Cardiac muscle cell (in vitro differentiated cells and primary cell): ENCODE measurements around the gene RASAL2. TPM values are rescaled to one million over a fixed set of nuclear protein-coding genes. Genes with fewer than 3 reads are reported as not detected.

ENCODE experiments used
- DNase-seq, 2 donors: peaks; one replicate each; pipeline versions ENCODE4 v3.0.0 to v3.0.0-alpha.2; 2010 to 2017; ENCODE audit warnings: low read depth in 1 of 2, low spot score in 1 of 2
- H3K27ac ChIP-seq: fragments of 200-600 bp; sonication (generic); 2 replicates; pipeline ENCODE4 v1.5.1; 2016
- H3K27me3 ChIP-seq: fragments of 200-600 bp; sonication (generic); 2 replicates; pipeline ENCODE4 v1.6.0; 2016; ENCODE audit warnings: control low read depth
- H3K36me3 ChIP-seq: fragments of 200-600 bp; sonication (generic); 2 replicates; pipeline ENCODE4 v1.5.1; 2016; ENCODE audit warnings: control low read depth
- H3K4me1 ChIP-seq: fragments of 200-600 bp; sonication (generic); 2 replicates; pipeline ENCODE4 v1.8.1; 2017; ENCODE audit warnings: low read depth, mild to moderate bottlenecking, mixed run types
- H3K4me3 ChIP-seq: fragments of 200-600 bp; sonication (generic); 2 replicates; pipeline ENCODE4 v1.5.1; 2016; ENCODE audit warnings: mild to moderate bottlenecking
- H3K9me3 ChIP-seq: fragments of 200-600 bp; sonication (generic); 2 replicates; pipeline ENCODE4 v1.5.1; 2017; ENCODE audit warnings: low read depth, mild to moderate bottlenecking, control low read depth
- CTCF ChIP-seq: IDR thresholded peaks from 2 replicates; pipeline ENCODE4 v1.5.1; 2012; ENCODE audit warnings: low read depth, mild to moderate bottlenecking, low read length
- polyA plus RNA-seq: library from polyadenylated mRNA; unstranded; fragments of >200 nt; fragmentation: Nextera tagmentation; extraction: Ambion mirVana; gene quantifications from 2 replicates; pipeline ENCODE4 v1.2.1, GENCODE V29; 2016
- total RNA-seq: library from RNA; depleted of rRNA; stranded (reverse); fragments of >200 nt; gene quantifications from 2 replicates; pipeline ENCODE4 v1.2.3, GENCODE V29; 2016

Gene RASAL2
- total and polyA plus RNA-seq, 2 experiments from 2014 or later: 11.2 to 35.3 TPM

GRCh38 chr1:178262120-178262500 is 168.2 kb downstream of the RASAL2 start:
- H3K36me3 ChIP-seq: no peaks in the 10 kb centered on the region
- no peaks in the 10 kb centered on the region for H3K9me3 ChIP-seq
- H3K27me3 ChIP-seq: no peaks in the 10 kb centered on the region
- H3K27ac ChIP-seq: no peak overlapping the region
- DNase-seq: peak in 1 of 2 donors; percentile 84
- no peak overlapping the region for H3K4me3 ChIP-seq
- peaks cover 24% of the 10 kb centered on the region for H3K4me1 ChIP-seq
- TF ChIP-seq CTCF: no peak

- no peak overlapping the region for H3K4me3 ChIP-seq
- no peak for TF ChIP-seq CTCF
- peak in 1 of 2 donors; percentile 12 for DNase-seq
- H3K27ac ChIP-seq: peak overlapping the region; percentile 37
- no peaks in the 10 kb centered on the region for H3K27me3 ChIP-seq
- no peaks in the 10 kb centered on the region for H3K36me3 ChIP-seq
- no peaks in the 10 kb centered on the region for H3K9me3 ChIP-seq
- peaks cover 24% of the 10 kb centered on the region for H3K4me1 ChIP-seq
Observed at GRCh38 chr1:178263341-178263740, 169.4 kb downstream of the RASAL2 start.

- DNase-seq: no peak
- Histone ChIP-seq H3K27ac (no peak overlapping the region), H3K4me3 (no peak overlapping the region)
Observed at GRCh38 chr1:178266113-178266512, 172.2 kb downstream of the RASAL2 start.

GRCh38 chr1:178266619-178267066 is 172.7 kb downstream of the RASAL2 start:
- TF ChIP-seq CTCF: no peak
- Histone ChIP-seq H3K9me3 (no peaks in the 10 kb centered on the region), H3K36me3 (no peaks in the 10 kb centered on the region), H3K4me1 (peaks cover 23% of the 10 kb centered on the region), H3K4me3 (no peak overlapping the region), H3K27ac (no peak overlapping the region), H3K27me3 (no peaks in the 10 kb centered on the region)
- DNase-seq: no peak

More at GRCh38 chr1:178266113-178266512, 172.2 kb downstream of the RASAL2 start:
- no peaks in the 10 kb centered on the region for H3K27me3 ChIP-seq
- peaks cover 24% of the 10 kb centered on the region for H3K4me1 ChIP-seq
- H3K9me3 ChIP-seq: no peaks in the 10 kb centered on the region
- no peak for TF ChIP-seq CTCF
- no peaks in the 10 kb centered on the region for H3K36me3 ChIP-seq

GRCh38 chr1:178267646-178268094 is 173.8 kb downstream of the RASAL2 start:
- peak in 1 of 2 donors; percentile 44 for DNase-seq
- no peak for TF ChIP-seq CTCF
- no peaks in the 10 kb centered on the region for H3K36me3 ChIP-seq
- H3K27ac ChIP-seq: no peak overlapping the region
- no peak overlapping the region for H3K4me3 ChIP-seq
- no peaks in the 10 kb centered on the region for H3K27me3 ChIP-seq
- peaks cover 13% of the 10 kb centered on the region for H3K4me1 ChIP-seq
- no peaks in the 10 kb centered on the region for H3K9me3 ChIP-seq
